Stimulated activated CD8-positive, alpha-beta memory T cell treated with anti-CD3 and anti-CD28 coated beads, Interleukin-7, amount 100 ng/mL, for 1 hour (primary cell): ENCODE data around the gene CNTNAP5.

Experiments
- DNase-seq, 2 donors: peaks; one replicate each; pipeline ENCODE4 v3.0.0-alpha.2; 2020; ENCODE audit warnings: low read depth in 2 of 2

CNTNAP5 gene

GRCh38 chr2:124683536-124684428 lies 658.7 kb downstream of the CNTNAP5 start:
- DNase-seq = no peak

GRCh38 chr2:124689348-124689747 lies 664.3 kb downstream of the CNTNAP5 start:
- DNase-seq = no peak

GRCh38 chr2:124692216-124692615 lies 667.1 kb downstream of the CNTNAP5 start:
- DNase-seq = no peak

DNA sequence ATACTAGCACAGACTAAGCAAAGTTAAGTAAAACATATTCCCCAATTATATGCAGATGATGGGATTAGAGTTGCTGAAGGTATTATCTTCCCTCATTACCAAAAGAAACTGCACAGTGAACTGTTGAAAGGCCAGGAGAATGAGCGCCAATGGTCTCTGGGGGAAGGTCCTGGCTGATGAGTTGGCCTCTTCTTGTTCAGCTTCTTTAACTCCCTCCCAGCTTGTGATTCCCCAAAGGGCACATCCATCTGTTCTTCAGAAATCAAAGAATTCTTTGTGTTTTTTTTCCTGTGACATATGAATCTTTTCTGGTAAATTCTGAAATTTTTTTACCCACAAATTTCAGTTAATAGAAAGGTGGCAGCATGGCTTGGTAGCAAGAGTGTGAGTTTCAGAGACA lies 667.6 kb downstream of the CNTNAP5 start:
- DNase-seq = no peak

DNA sequence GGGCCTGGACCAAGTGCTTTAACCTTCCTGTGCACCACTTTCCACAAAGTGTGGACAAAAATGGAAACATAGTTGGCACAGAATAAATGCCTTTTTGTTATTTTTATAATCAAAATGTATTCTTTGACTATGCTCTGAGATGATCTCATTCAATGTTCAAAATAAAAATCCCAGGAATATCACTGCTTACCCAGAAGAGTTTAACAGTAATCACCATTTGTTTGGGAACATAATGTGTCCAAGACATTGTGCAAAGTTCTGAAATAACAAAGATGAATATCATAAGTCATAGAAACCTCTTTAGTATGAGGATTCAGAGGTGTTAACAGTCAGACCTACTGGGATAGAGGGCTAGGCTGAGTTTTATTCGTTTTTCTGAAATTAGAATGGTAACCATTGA lies 668.1 kb downstream of the CNTNAP5 start:
- no peak for DNase-seq

DNA sequence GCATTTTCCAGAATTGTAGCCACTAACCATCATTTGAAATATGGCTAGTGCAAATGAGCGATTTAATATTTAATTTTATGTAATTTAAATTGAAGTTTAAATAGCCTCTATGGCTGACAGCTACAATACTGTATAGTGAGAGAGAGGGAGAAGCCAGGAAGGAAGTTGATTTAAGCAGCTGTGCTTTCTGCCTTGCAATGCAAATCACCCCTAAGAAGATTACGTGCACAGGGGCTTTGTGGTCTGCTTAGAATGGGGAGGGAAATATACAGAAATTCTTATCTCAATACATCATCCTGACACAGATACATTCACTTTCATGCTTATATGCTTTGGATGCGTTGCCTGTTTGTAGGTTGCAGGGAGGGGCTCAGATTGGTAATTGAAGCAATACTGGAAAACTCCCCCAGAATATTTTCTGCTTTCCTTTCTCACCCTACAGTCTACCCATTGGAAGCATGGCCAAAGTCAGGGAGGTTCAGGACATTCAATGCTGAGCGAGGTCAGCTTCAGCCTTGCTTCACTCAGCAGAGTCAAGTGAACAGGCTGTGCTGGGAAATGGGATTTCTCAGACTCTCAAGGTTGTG lies 674.0 kb downstream of the CNTNAP5 start:
- no peak for DNase-seq

DNA sequence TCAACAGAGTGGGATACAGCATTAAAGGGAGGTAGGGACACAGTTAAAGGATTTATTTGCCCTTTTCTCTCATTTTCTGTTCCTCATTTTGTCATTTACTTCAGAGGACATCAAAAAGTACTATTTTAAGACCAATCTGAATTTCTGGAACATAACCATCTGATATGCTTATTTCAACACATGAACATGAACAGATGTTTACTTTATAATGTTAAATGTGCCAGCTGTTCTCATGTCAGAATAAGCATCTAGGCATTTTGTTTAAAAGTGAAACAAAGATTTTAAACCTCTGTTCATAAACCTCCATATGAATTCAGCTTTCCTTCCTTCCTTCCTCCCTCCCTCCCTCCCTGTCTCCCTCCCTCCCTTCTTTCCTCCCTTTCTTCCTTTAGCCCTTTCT lies 677.7 kb downstream of the CNTNAP5 start:
- no peak for DNase-seq

- DNase-seq = no peak
Measured at GRCh38 chr2:124704071-124704925, 679.2 kb downstream of the CNTNAP5 start.

GRCh38 chr2:124708661-124709060 lies 683.6 kb downstream of the CNTNAP5 start:
- DNase-seq = no peak

DNA sequence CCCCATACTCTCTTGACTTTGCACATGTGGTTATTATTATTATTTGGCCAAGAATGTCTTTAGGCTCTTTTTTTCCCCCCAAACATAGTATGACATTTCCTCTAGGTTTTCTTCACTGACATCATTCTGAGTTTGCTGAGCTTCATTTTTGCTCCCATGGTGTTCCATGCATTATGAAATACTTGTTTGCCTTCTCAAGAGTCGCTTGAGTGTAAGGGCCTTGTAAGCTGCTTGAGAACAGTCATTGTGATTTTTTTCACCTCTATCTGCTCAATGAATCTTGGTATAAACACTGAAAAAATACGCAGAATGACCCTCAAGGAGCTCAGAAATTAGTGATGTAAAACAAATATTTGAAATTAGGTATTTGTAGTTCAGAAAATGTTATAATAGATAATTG lies 688.9 kb downstream of the CNTNAP5 start:
- DNase-seq = no peak

DNA sequence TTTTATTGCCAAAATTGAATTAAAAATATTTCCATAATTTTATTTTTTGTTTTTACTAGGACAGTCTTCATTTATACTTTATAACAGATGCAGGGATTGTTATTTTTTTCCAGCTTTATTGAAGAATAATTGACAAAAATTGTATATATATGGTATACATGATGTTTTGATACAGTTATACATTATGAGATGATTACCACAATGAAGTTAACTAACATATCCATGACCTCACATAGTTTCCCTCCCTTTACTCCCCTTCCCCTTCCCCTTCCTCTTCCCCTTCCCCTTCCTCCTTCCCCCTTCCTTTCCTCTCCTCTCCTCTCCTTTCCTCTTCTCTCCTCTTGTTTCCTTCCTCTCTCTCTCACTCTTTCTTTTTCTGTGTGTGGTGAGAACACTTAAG lies 700.1 kb downstream of the CNTNAP5 start:
- no peak for DNase-seq

GRCh38 chr2:124740636-124741035 lies 715.5 kb downstream of the CNTNAP5 start:
- DNase-seq = no peak

DNA sequence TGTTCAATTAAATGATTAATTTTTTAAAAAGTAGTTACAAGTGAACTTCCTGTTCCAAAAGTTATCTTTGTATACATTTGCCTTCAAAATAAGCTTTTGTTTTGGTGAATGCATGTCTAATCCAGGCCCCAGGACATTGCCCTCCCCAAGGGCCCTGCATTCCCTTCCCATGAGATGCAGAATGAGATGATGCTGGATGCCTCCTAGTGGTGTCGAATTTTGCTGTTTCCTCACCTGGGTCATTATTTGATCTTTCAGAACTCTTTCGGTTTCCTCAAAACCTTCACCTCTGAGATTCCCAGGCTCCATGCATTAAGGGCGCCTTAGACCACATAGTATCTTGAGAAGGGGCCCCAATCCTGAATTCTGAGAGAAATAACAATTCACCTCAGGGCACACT lies 728.8 kb downstream of the CNTNAP5 start:
- DNase-seq = no peak

DNA sequence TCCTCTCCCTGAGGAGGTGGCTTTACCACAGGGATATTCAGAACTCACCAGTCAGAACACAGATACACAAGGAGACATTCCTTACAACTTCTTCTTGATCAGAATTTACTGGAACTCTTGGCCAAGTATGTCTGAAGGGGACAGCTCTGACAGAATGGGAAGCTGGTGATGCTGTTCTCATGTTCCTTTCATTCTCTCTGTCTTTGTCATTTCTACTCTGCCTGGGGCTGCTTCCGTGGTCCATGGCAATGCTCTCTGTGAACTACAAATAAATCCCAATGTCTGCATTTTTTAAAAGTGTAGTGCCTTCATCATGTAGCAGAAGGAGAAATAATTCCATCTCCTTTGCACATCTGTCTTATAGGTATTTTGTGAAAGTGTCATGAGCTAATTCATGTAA lies 730.3 kb downstream of the CNTNAP5 start:
- DNase-seq = no peak

DNA sequence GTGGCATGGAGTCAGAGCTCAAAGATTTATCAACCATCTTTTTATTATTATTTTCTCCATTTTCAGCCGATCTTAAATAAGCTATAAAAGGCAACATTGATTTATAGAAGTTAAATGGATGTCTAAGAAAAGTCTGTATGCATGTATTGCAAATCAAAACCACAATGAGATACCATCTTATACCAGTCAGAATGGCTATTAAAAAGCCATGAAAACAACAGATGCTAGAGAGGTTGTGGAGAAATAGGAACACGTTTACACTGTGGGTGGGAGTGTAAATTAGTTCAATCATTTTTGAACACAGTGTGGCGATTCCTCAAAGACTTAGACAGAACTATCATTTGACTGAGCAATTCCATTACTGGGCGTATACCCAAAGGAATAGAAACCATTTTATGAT lies 731.0 kb downstream of the CNTNAP5 start:
- no peak for DNase-seq

DNA sequence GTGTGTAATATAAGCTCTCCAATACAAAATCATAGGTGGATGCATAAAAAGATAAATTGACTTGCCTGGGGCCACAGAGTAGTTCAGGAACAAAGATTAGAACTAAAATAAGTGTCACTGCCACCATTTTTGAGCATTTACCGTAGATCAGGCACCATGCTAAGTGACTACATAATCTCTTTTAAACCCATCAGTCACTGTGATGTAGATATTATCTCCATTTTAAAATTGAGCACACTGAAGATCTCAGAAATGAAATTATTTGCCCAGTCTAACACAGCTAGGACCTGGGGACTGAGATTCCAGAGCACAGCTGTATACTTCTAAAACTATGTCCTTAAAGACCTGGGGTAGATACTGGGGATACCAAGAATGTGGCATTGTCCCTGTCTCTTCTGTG lies 737.3 kb downstream of the CNTNAP5 start:
- no peak for DNase-seq

DNA sequence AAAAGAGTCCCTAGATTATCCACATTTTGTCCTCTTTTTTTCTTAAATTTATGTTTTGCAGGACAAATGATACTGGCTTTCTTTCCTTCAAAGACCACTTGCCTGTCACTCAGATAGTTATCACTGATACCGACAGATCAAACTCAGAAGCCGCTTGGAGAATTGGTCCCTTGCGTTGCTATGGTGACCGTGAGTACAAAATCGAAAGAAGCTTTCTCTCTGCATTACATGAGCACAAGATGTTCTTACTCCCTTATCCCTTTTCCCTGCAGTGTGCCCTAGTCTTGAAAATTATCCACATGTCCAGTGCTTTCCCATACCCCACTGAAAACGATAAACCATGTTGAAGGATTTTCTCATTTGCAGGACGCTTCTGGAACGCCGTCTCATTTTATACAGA lies 738.5 kb downstream of the CNTNAP5 start:
- no peak for DNase-seq

GRCh38 chr2:124774781-124775180 lies 749.7 kb downstream of the CNTNAP5 start:
- no peak for DNase-seq

- no peak for DNase-seq
Measured at GRCh38 chr2:124776332-124776731, 751.2 kb downstream of the CNTNAP5 start.

DNA sequence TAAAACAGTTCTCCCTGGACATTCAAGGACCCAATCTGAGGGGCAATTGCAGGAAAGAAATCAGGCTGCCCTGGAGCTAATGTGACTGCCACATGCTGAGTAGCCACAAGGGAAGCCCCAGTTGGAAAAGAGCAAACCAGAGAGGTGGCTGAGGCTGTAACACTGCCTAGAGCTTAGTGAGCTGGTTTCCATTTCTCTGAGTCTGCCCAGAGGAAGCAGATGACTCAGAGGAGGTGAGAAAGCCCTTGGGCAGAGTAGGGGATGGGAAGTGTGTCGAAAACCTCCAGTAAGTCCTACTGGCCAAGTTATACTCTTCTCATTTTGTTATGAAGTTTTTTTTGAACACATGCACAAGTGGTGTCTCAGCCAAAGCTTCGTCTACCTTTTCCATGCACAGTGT lies 753.0 kb downstream of the CNTNAP5 start:
- no peak for DNase-seq

GRCh38 chr2:124796647-124797046 lies 771.6 kb downstream of the CNTNAP5 start:
- no peak for DNase-seq

GRCh38 chr2:124797049-124797448 lies 772.0 kb downstream of the CNTNAP5 start:
- DNase-seq = no peak

DNA sequence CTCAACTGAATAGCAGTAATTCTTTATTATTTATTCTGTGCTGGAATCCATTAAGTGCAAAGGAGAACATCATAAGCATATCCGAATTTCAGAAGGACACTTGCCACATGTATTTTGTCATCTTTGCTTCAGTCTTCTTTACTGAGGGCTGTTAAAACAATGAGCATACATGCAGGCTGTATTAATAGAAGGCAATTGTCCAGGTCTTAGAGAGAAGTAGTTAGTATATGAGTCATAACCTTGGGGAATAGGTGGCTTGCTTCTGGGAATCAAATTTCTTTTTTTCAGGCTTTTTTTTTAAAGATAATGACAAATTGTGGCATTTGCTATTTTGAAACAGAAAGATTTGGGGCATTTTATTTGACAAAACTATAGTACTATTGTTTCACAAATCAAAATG lies 773.5 kb downstream of the CNTNAP5 start:
- DNase-seq = no peak
